GM18520 (cell line): ENCODE measurements around the gene SLC35F6.
"Not testable (repeated sequence)": the region's sequence is repeated elsewhere in the genome, so short reads cannot be mapped to it uniquely, and the experiment has no call there.

Experiments used
- ATAC-seq: cut with Tn5 transposase; IDR thresholded peaks from one replicate; pipeline ENCODE4 v1.9.1; 2021; ENCODE audit not compliant: unreplicated experiment

SLC35F6 gene

DNA sequence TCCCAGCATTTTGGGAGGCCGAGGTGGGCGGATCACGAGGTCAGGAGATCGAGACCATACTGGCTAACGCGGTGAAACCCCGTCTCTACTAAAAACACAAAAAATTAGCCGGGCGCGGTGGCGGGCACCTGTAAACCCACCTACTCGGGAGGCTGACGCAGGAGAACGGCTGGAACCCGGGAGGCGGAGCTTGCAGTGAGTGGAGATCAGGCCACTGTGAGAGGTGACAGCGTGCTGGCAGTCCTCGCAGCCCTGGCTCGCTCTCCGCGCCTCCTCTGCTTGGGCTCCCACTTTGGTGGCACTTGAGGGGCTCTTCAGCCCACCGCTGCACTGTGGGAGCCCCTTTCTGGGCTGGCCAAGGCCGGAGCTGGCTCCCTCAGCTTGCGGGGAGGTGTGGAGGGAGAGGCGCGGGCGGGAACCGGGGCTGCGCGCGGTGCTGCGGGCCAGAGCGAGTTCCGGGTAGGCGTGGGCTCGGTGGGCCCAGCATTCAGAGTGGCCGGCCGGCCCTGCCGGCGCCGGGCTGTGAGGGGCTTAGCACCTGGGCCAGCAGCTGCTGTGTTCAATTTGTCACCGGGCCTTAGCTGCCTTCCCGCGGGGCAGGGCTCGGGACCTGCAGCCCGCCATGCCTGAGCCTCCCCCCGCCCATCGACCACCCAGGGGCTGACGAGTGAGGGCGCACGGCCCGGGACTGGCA, 50.1 kb downstream of the SLC35F6 start:
- not testable (repeated sequence) for ATAC-seq

GRCh38 chr2:26816893-26817292, 52.8 kb downstream of the SLC35F6 start:
- ATAC-seq = no peak

DNA sequence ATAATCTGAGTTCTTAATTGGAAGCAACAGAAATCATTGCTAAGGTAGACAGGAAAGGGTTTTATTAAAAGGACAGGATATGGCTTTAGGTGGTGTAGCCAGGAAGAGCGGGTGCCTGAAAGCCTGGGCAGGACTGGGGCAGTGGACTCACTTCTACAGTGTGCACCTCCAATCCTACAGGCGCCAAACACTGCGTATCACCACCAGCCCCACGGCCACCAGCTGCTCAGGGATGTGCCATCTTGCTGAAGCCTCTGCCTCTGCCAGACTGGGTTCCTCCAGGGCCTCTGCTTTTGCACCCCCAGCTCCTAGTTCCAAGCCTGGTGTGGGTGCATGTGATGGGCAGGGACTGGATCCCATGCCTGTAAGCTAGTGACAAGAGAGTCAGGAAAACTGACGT, 54.2 kb downstream of the SLC35F6 start:
- no peak for ATAC-seq

- no peak for ATAC-seq
These were observed 54.9 kb downstream of the SLC35F6 start for GRCh38 chr2:26818972-26819371.

- no peak for ATAC-seq
These were observed 56.8 kb downstream of the SLC35F6 start for GRCh38 chr2:26820932-26821331.

DNA sequence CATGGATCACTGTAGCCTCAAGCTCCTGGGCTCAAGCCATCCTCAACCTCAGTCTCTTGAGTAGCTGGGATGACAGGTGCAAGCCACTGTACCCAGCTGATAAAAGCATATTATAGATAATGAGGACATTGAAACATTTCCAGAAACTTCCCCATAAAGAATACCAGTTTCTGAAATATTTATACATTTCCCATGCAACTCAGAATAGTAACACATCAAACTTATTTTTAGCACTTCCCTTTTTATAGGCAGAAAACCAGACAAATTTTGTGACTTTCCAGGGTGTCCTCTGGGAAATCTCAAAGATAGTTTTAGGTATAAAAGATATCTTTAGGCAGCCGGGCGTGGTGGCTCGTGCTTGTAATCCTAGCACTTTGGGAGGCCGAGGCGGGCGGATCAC, 58.8 kb downstream of the SLC35F6 start:
- ATAC-seq = no peak
